Dedifferentiated amniotic fluid mesenchymal stem cell (primary cell): ENCODE measurements around the gene NXF2.
"Not testable (repeated sequence)": the region's sequence is repeated elsewhere in the genome, so short reads cannot be mapped to it uniquely, and the experiment has no call there.

Experiments used
- DNase-seq: peaks from one replicate; pipeline ENCODE4 v3.0.0-alpha.2; 2016; ENCODE audit errors: extremely low spot score

The NXF2 gene

GRCh38 chrX:102246893-102247292, at the start of gene NXF2:
NXF2 (plus strand) TSS chrX:102247167; CDS start chrX:102307079, 59,912 bp downstream.
- not testable (repeated sequence) for DNase-seq

GRCh38 chrX:102207940-102208339, 39.0 kb upstream of the NXF2 start:
- DNase-seq = not testable (repeated sequence)

- DNase-seq = not testable (repeated sequence)
Observed at GRCh38 chrX:102214986-102215385, 32.0 kb upstream of the NXF2 start, which contains the start of gene TCP11X1. TCP11X1 (plus strand) TSS chrX:102215301.

GRCh38 chrX:102216497-102216896, 30.5 kb upstream of the NXF2 start:
- not testable (repeated sequence) for DNase-seq

- DNase-seq = not testable (repeated sequence)
Observed at GRCh38 chrX:102235678-102236077, 11.3 kb upstream of the NXF2 start.

GRCh38 chrX:102240265-102240664, 6.7 kb upstream of the NXF2 start:
- not testable (repeated sequence) for DNase-seq

GRCh38 chrX:102272231-102272630, 25.3 kb downstream of the NXF2 start:
- DNase-seq = not testable (repeated sequence)

GRCh38 chrX:102338162-102338561, 91.2 kb downstream of the NXF2 start:
- DNase-seq = no peak

- DNase-seq = no peak
Observed at GRCh38 chrX:102339312-102340298, 92.6 kb downstream of the NXF2 start.

- peak; percentile 15 for DNase-seq
Observed at GRCh38 chrX:102341867-102342266, 94.9 kb downstream of the NXF2 start.

- DNase-seq = peak; percentile 43
Observed at GRCh38 chrX:102345916-102346315, 98.9 kb downstream of the NXF2 start.
